ENCODE data around the gene CNTNAP5. TPM values are rescaled to one million over a fixed set of nuclear protein-coding genes. Genes with fewer than 3 reads are reported as not detected.

The CNTNAP5 gene
- total and polyA plus RNA-seq, 2 donors (not counting 1 experiment from before 2014, with no cell fraction given), result not detected

GRCh38 chr2:124320051-124320688, 295.1 kb downstream of the CNTNAP5 start:
- CTCF ChIA-PET, result no interaction called here
- Histone ChIP-seq H3K79me2 (ENCODE audit: control insufficient read depth, insufficient read depth, low read length) (no peaks in the 10 kb centered on the region), H3K27ac (ENCODE audit: low read length in 2 of 2) (no peak overlapping the region), H3K9me3 (ENCODE audit: control extremely low read depth in 1 of 3, control insufficient read depth in 2 of 3, insufficient read depth in 1 of 3, low read length in 2 of 3) (peaks cover 0 to 5% (median 1%) of the 10 kb centered on the region in 3 donors), H4K20me1 (ENCODE audit: control insufficient read depth, insufficient read depth, low read length, poor library complexity, severe bottlenecking) (no peaks in the 10 kb centered on the region), H3K36me3 (replicated peaks in 1 of 2; ENCODE audit: control extremely low read depth in 1 of 2, control insufficient read depth in 1 of 2, extremely low read depth in 1 of 2, insufficient read depth in 2 of 2, low read length in 1 of 2) (no peaks in the 10 kb centered on the region), H3K4me1 (ENCODE audit: control insufficient read depth in 2 of 2, insufficient read depth in 2 of 2, low read length in 2 of 2) (no peaks in the 10 kb centered on the region), H2AFZ (ENCODE audit: insufficient read depth, low read depth, low read length, poor library complexity, severe bottlenecking) (no peak overlapping the region), H3K4me2 (replicated peaks; ENCODE audit: low read depth, low read length, poor library complexity, severe bottlenecking) (no peak overlapping the region), H3K9ac (ENCODE audit: low read length) (no peak overlapping the region), H3K27me3 (replicated peaks in 1 of 4; ENCODE audit: control extremely low read depth in 1 of 4, control insufficient read depth in 3 of 4, insufficient read depth in 4 of 4, low read length in 3 of 4) (no peaks in the 10 kb centered on the region), H3K4me3 (ENCODE audit: control extremely low read depth in 1 of 5, extremely low read depth in 1 of 5, insufficient read depth in 1 of 5, low read depth in 2 of 5, low read length in 4 of 5) (no peak overlapping the region)
- intact Hi-C loops (cut with micrococcal nuclease), result no loop called here
- TF ChIP-seq CTCF (IDR thresholded peaks at IDR 0.05) (no peak), EZH2 (IDR thresholded peaks at IDR 0.05; ENCODE audit: borderline replicate concordance, insufficient read depth, low read depth, low read length, poor library complexity, severe bottlenecking) (no peak)
- 75% methylated on average over 1 of the region's 5 CpGs for WGBS (ENCODE audit: insufficient coverage)
- POLR2A ChIA-PET, result no interaction called here
- no peak overlapping the region for H3K27ac Mint-ChIP-seq
- H3K9me3 Mint-ChIP-seq (ENCODE audit: insufficient read depth), result peaks cover 3% of the 10 kb centered on the region
- DNase-seq (no peak), ATAC-seq (ENCODE audit: low read depth) (no peak)
- H3K4me3 Mint-ChIP-seq, result no peak overlapping the region
- H3K4me1 Mint-ChIP-seq, result no peaks in the 10 kb centered on the region
- H3K27me3 Mint-ChIP-seq, result no peaks in the 10 kb centered on the region

- POLR2A ChIA-PET, result no interaction called here
- ATAC-seq (ENCODE audit: low read depth) (no peak), DNase-seq (no peak)
- no peaks in the 10 kb centered on the region for H3K79me2 ChIP-seq (ENCODE audit: control insufficient read depth, insufficient read depth, low read length)
- 72% methylated on average over 2 of the region's 2 CpGs for WGBS (ENCODE audit: insufficient coverage)
- H2AFZ ChIP-seq (ENCODE audit: insufficient read depth, low read depth, low read length, poor library complexity, severe bottlenecking), result no peak overlapping the region
- H3K4me2 ChIP-seq (replicated peaks; ENCODE audit: low read depth, low read length, poor library complexity, severe bottlenecking), result no peak overlapping the region
- TF ChIP-seq CTCF (IDR thresholded peaks at IDR 0.05) (no peak), EZH2 (IDR thresholded peaks at IDR 0.05; ENCODE audit: borderline replicate concordance, insufficient read depth, low read depth, low read length, poor library complexity, severe bottlenecking) (no peak)
- Mint-ChIP-seq H3K9me3 (ENCODE audit: insufficient read depth) (no peaks in the 10 kb centered on the region), H3K4me1 (no peaks in the 10 kb centered on the region), H3K4me3 (no peak overlapping the region), H3K27me3 (no peaks in the 10 kb centered on the region), H3K27ac (no peak overlapping the region)
- CTCF ChIA-PET, result no interaction called here
- no peaks in the 10 kb centered on the region for H3K27me3 ChIP-seq (replicated peaks in 1 of 4; ENCODE audit: control extremely low read depth in 1 of 4, control insufficient read depth in 3 of 4, insufficient read depth in 4 of 4, low read length in 3 of 4)
- no peak overlapping the region for H3K9ac ChIP-seq (ENCODE audit: low read length)
- H4K20me1 ChIP-seq (ENCODE audit: control insufficient read depth, insufficient read depth, low read length, poor library complexity, severe bottlenecking), result no peaks in the 10 kb centered on the region
- H3K4me3 ChIP-seq (ENCODE audit: control extremely low read depth in 1 of 5, extremely low read depth in 1 of 5, insufficient read depth in 1 of 5, low read depth in 2 of 5, low read length in 4 of 5), result no peak overlapping the region
- H3K27ac ChIP-seq (ENCODE audit: low read length in 2 of 2), result no peak overlapping the region
- no peaks in the 10 kb centered on the region for H3K36me3 ChIP-seq (replicated peaks in 1 of 2; ENCODE audit: control extremely low read depth in 1 of 2, control insufficient read depth in 1 of 2, extremely low read depth in 1 of 2, insufficient read depth in 2 of 2, low read length in 1 of 2)
- H3K4me1 ChIP-seq (ENCODE audit: control insufficient read depth in 2 of 2, insufficient read depth in 2 of 2, low read length in 2 of 2), result no peaks in the 10 kb centered on the region
- intact Hi-C loops (cut with micrococcal nuclease), result no loop called here
- H3K9me3 ChIP-seq (ENCODE audit: control extremely low read depth in 1 of 3, control insufficient read depth in 2 of 3, insufficient read depth in 1 of 3, low read length in 2 of 3), result peaks cover 0 to 3% (median 1%) of the 10 kb centered on the region in 3 donors
These were observed 298.2 kb downstream of the CNTNAP5 start for GRCh38 chr2:124323321-124323720.
